Stomach (tissue), 9 donors: ENCODE results near the gene TK1. TPM values are rescaled to one million over a fixed set of nuclear protein-coding genes. Genes with fewer than 3 reads are reported as not detected.

ENCODE experiments used
- DNase-seq, 2 donors: peaks; one replicate each; pipeline versions ENCODE4 v3.0.0 to v3.0.0-alpha.2; 2013 to 2019
- H3K27ac ChIP-seq, 5 donors: fragments of 200-600 bp in 4 of 5; sonication (generic) in 4 of 5; one replicate each; pipeline ENCODE4 v1.5.1; 2013 to 2019; ENCODE audit warnings: mild to moderate bottlenecking in 1 of 5, moderate library complexity in 1 of 5
- H3K27me3 ChIP-seq, 3 donors: fragments of 200-600 bp; sonication (generic); one replicate each; pipeline ENCODE4 v1.5.1; 2017 to 2019; ENCODE audit warnings: mixed run types in 1 of 3
- H3K36me3 ChIP-seq, 4 donors: fragments of 200-600 bp; sonication (generic); 1 replicate in 3 of 4; 2 replicates in 1 of 4; pipeline ENCODE4 v1.5.1; 2016 to 2019
- H3K4me1 ChIP-seq, 4 donors: fragments of 200-600 bp; sonication (generic); one replicate each; pipeline ENCODE4 v1.5.1; 2016 to 2019
- H3K4me3 ChIP-seq, 4 donors: fragments of 200-600 bp; sonication (generic) in 3 of 4; one replicate each; pipeline ENCODE4 v1.5.1; 2016 to 2019; ENCODE audit warnings: mild to moderate bottlenecking in 1 of 4
- H3K9me3 ChIP-seq, 4 donors: fragments of 200-600 bp; sonication (generic); one replicate each; pipeline ENCODE4 v1.5.1; 2016 to 2019
- CTCF ChIP-seq, 7 experiments: fragments of 450-650 bp in 4 of 7; fragments of 200-600 bp in 3 of 7; sonication (generic) in 3 of 7; IDR thresholded peaks; one replicate each; pipeline ENCODE4 v1.5.1; 2016 to 2019; ENCODE audit warnings: antibody characterized with exemption in 7 of 7, control low read depth in 2 of 7, mild to moderate bottlenecking in 1 of 7
- EP300 ChIP-seq: sonication (generic); formaldehyde crosslinking; IDR thresholded peaks from one replicate; pipeline ENCODE4 v1.6.1; 2017; ENCODE audit warnings: antibody characterized with exemption
- POLR2A ChIP-seq, 4 donors: fragments of 450-650 bp; IDR thresholded peaks; one replicate each; pipeline ENCODE4 v1.6.1; 2016; ENCODE audit warnings: antibody characterized with exemption in 4 of 4, control low read depth in 2 of 4, mild to moderate bottlenecking in 1 of 4, moderate library complexity in 1 of 4
- POLR2AphosphoS5 ChIP-seq, 3 donors: sonication (generic); formaldehyde crosslinking; IDR thresholded peaks; one replicate each; pipeline ENCODE4 v1.6.1; 2016; ENCODE audit warnings: antibody characterized with exemption in 3 of 3
- WGBS, 5 donors: extraction: QIAGEN DNeasy Blood & Tissue Kit in 3 of 5; methylation state at CpG; one replicate each; pipeline versions ENCODE4 v1.1.5 to v1.1.7; 2013 to 2018; 5-methylcytosine and 5-hydroxymethylcytosine counted together
- intact Hi-C: fragments of 100-400 bp; cut with DNase I; formaldehyde crosslinking; loops from one replicate; pipeline ENCODE4 v1.15.1; 2023; ENCODE audit warnings: low total_unique reads
- polyA plus RNA-seq, 3 donors: library from polyadenylated mRNA; stranded (reverse); fragments of 200-250 nt; gene quantifications; one replicate each; pipeline ENCODE4 v1.2.3, GENCODE V29; 2013
- total RNA-seq, 5 donors: library from RNA; depleted of rRNA; stranded (reverse); fragments of >200 nt; gene quantifications; one replicate each; pipeline versions ENCODE4 v1.1.0 to v1.2.3, GENCODE V29; 2014 to 2016
- donor health status: healthy with polysubstance abuse.
- donor health status: Bipolar disorder and iron deficiency.
- donor health status: healthy.

Gene TK1
- total and polyA plus RNA-seq, 8 donors, result 4.5 to 38.1 (median 17.7) TPM

- WGBS, 5 donors, result 38 to 50% (median 43%) methylated on average over 9 to 10 of the region's 10 CpGs
- Histone ChIP-seq H3K27me3 (no peaks in the 10 kb centered on the region), H3K4me1 (peaks cover 48 to 83% (median 60%) of the 10 kb centered on the region in 4 donors), H3K36me3 (peaks cover 4 to 10% (median 8%) of the 10 kb centered on the region in 4 donors), H3K9me3 (no peaks in the 10 kb centered on the region), H3K27ac (peak overlapping the region; percentile 36 to 85 (median 83)), H3K4me3 (peak overlapping the region; percentile 45 to 53 (median 50))
- peak in 1 of 2 donors; percentile 62 for DNase-seq
- TF ChIP-seq CTCF (IDR thresholded peaks at IDR 0.05), result no peak
- TF ChIP-seq EP300, result no peak
- TF ChIP-seq POLR2AphosphoS5 (IDR thresholded peaks at IDR 0.05), result no peak
- no peak for TF ChIP-seq POLR2A (IDR thresholded peaks at IDR 0.05)
- intact Hi-C loops, result no loop called here
Measured at GRCh38 chr17:78185981-78186691, 716 bp downstream of the TK1 start.

GRCh38 chr17:78184868-78185267 lies 2.0 kb downstream of the TK1 start:
- intact Hi-C loops, result no loop called here
- no peak for TF ChIP-seq CTCF (IDR thresholded peaks at IDR 0.05)
- TF ChIP-seq POLR2A (IDR thresholded peaks at IDR 0.05), result no peak
- TF ChIP-seq POLR2AphosphoS5 (IDR thresholded peaks at IDR 0.05), result no peak
- TF ChIP-seq EP300, result no peak
- peaks cover 50 to 87% (median 69%) of the 10 kb centered on the region in 4 donors for H3K4me1 ChIP-seq

DNA sequence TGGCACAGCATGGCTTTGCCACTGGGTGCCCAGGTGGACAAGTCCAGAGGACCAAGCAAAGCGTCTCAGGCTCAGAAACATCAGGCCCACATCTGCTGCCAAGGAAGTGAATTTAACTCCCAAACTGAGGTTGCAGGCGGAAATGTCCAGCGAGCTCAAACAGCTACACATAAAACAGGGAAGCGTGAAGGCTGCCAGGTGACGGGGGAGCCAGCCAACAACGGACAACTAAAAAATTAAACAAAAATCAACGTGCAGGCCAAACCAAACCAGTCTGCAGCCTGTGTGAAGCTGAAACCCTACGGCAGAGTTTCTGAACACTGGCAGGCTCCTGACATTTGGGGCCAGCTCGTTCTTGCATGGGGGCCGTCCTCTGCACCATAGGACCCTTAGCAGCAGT lies 2.5 kb downstream of the TK1 start:
- DNase-seq, result peak in 1 of 2 donors; percentile 85
- Histone ChIP-seq H3K4me1 (peaks cover 51 to 87% (median 72%) of the 10 kb centered on the region in 4 donors), H3K27ac (peak overlapping the region; percentile 52 to 85 (median 83)), H3K27me3 (no peaks in the 10 kb centered on the region), H3K9me3 (no peaks in the 10 kb centered on the region), H3K4me3 (peak overlapping the region in 1 of 4 donors; percentile 23), H3K36me3 (no peaks in the 10 kb centered on the region)
- WGBS, 5 donors, result 29 to 51% (median 30%) methylated on average over 10 of the region's 10 CpGs
- no peak for TF ChIP-seq EP300
- TF ChIP-seq POLR2AphosphoS5 (IDR thresholded peaks at IDR 0.05), result peak in 1 of 3 donors; percentile 13
- no peak for TF ChIP-seq CTCF (IDR thresholded peaks at IDR 0.05)
- TF ChIP-seq POLR2A (IDR thresholded peaks at IDR 0.05), result no peak
- intact Hi-C loops, result no loop called here

More at GRCh38 chr17:78184868-78185267, 2.0 kb downstream of the TK1 start:
- Histone ChIP-seq H3K27me3 (no peaks in the 10 kb centered on the region), H3K36me3 (no peaks in the 10 kb centered on the region), H3K9me3 (no peaks in the 10 kb centered on the region), H3K4me3 (peak overlapping the region in 1 of 4 donors; percentile 23), H3K27ac (peak overlapping the region; percentile 52 to 85 (median 83))
- WGBS, 5 donors, result 28 to 61% (median 47%) methylated on average over 9 of the region's 9 CpGs
- no peak for DNase-seq

- Histone ChIP-seq H3K4me1 (peaks cover 53 to 87% (median 74%) of the 10 kb centered on the region in 4 donors), H3K36me3 (no peaks in the 10 kb centered on the region), H3K27me3 (no peaks in the 10 kb centered on the region), H3K9me3 (no peaks in the 10 kb centered on the region), H3K4me3 (no peak overlapping the region), H3K27ac (peak overlapping the region; percentile 52 to 85 (median 83))
- WGBS, 5 donors, result 43 to 68% (median 58%) methylated on average over 12 of the region's 12 CpGs
- TF ChIP-seq CTCF (IDR thresholded peaks at IDR 0.05), result no peak
- no peak for TF ChIP-seq EP300
- no peak for TF ChIP-seq POLR2A (IDR thresholded peaks at IDR 0.05)
- TF ChIP-seq POLR2AphosphoS5 (IDR thresholded peaks at IDR 0.05), result no peak
- intact Hi-C loops, result no loop called here
- DNase-seq, result no peak
Measured at GRCh38 chr17:78183916-78184315, 2.9 kb downstream of the TK1 start.
